ES-I3 (cell line): ENCODE measurements around the gene DPYD.

Experiments used
- H3K36me3 ChIP-seq: 2 replicates; pipeline ENCODE4 v1.6.1; 2013; ENCODE audit warnings: mild to moderate bottlenecking, low read length, control low read depth, moderate library complexity; ENCODE audit not compliant: insufficient read depth
- H3K4me1 ChIP-seq: 2 replicates; pipeline ENCODE4 v1.6.1; 2013; ENCODE audit warnings: mild to moderate bottlenecking, control low read depth, low read length; ENCODE audit not compliant: insufficient read depth
- H3K9ac ChIP-seq: 2 replicates; pipeline ENCODE4 v1.6.1; 2013; ENCODE audit warnings: low read depth, mild to moderate bottlenecking, low read length, moderate library complexity
- H3K9me3 ChIP-seq: 2 replicates; pipeline ENCODE4 v1.6.1; 2013; ENCODE audit warnings: mild to moderate bottlenecking, low read length, moderate library complexity; ENCODE audit not compliant: control insufficient read depth, insufficient read depth

Gene DPYD

GRCh38 chr1:97805093-97805492 lies 115.7 kb downstream of the DPYD start:
- H3K9ac ChIP-seq: no peak overlapping the region
- H3K9me3 ChIP-seq: no peaks in the 10 kb centered on the region
- no peaks in the 10 kb centered on the region; the same call in 1 of the 2 replicates for H3K36me3 ChIP-seq
- H3K4me1 ChIP-seq: no peaks in the 10 kb centered on the region

- Histone ChIP-seq H3K9me3 (no peaks in the 10 kb centered on the region), H3K9ac (no peak overlapping the region), H3K4me1 (no peaks in the 10 kb centered on the region), H3K36me3 (no peaks in the 10 kb centered on the region)
These were observed 117.8 kb downstream of the DPYD start for GRCh38 chr1:97803026-97803425.

GRCh38 chr1:97802011-97802410 lies 118.8 kb downstream of the DPYD start:
- no peak overlapping the region for H3K9ac ChIP-seq

GRCh38 chr1:97797403-97798183 lies 123.2 kb downstream of the DPYD start:
- Histone ChIP-seq H3K9me3 (no peaks in the 10 kb centered on the region), H3K36me3 (no peaks in the 10 kb centered on the region), H3K9ac (no peak overlapping the region), H3K4me1 (no peaks in the 10 kb centered on the region)

More at GRCh38 chr1:97802011-97802410, 118.8 kb downstream of the DPYD start:
- no peaks in the 10 kb centered on the region for H3K9me3 ChIP-seq
- H3K4me1 ChIP-seq: no peaks in the 10 kb centered on the region
- no peaks in the 10 kb centered on the region for H3K36me3 ChIP-seq

- Histone ChIP-seq H3K9ac (no peak overlapping the region), H3K36me3 (no peaks in the 10 kb centered on the region), H3K9me3 (no peaks in the 10 kb centered on the region), H3K4me1 (no peaks in the 10 kb centered on the region)
These were observed 124.1 kb downstream of the DPYD start for GRCh38 chr1:97796711-97797110.

GRCh38 chr1:97792655-97793054 lies 128.2 kb downstream of the DPYD start:
- H3K9me3 ChIP-seq: no peaks in the 10 kb centered on the region
- no peaks in the 10 kb centered on the region for H3K36me3 ChIP-seq
- H3K4me1 ChIP-seq: no peaks in the 10 kb centered on the region
- no peak overlapping the region for H3K9ac ChIP-seq

- no peaks in the 10 kb centered on the region for H3K4me1 ChIP-seq
These were observed 129.6 kb downstream of the DPYD start for GRCh38 chr1:97791251-97791650.

GRCh38 chr1:97787231-97787630 lies 133.6 kb downstream of the DPYD start:
- Histone ChIP-seq H3K4me1 (no peaks in the 10 kb centered on the region), H3K36me3 (no peaks in the 10 kb centered on the region), H3K9ac (no peak overlapping the region), H3K9me3 (no peaks in the 10 kb centered on the region)

More at GRCh38 chr1:97791251-97791650, 129.6 kb downstream of the DPYD start:
- H3K36me3 ChIP-seq: no peaks in the 10 kb centered on the region
- no peaks in the 10 kb centered on the region for H3K9me3 ChIP-seq
- H3K9ac ChIP-seq: no peak overlapping the region

GRCh38 chr1:97784661-97785060 lies 136.2 kb downstream of the DPYD start:
- Histone ChIP-seq H3K36me3 (no peaks in the 10 kb centered on the region), H3K9ac (no peak overlapping the region), H3K9me3 (no peaks in the 10 kb centered on the region), H3K4me1 (no peaks in the 10 kb centered on the region)

- H3K36me3 ChIP-seq: no peaks in the 10 kb centered on the region
- no peaks in the 10 kb centered on the region for H3K4me1 ChIP-seq
- H3K9me3 ChIP-seq: no peaks in the 10 kb centered on the region
- H3K9ac ChIP-seq: no peak overlapping the region
These were observed 137.1 kb downstream of the DPYD start for GRCh38 chr1:97783751-97784150.

GRCh38 chr1:97781762-97782337 lies 139.0 kb downstream of the DPYD start:
- H3K9me3 ChIP-seq: no peaks in the 10 kb centered on the region
- H3K4me1 ChIP-seq: no peaks in the 10 kb centered on the region
- H3K9ac ChIP-seq: no peak overlapping the region
- no peaks in the 10 kb centered on the region for H3K36me3 ChIP-seq

GRCh38 chr1:97780884-97781283 lies 139.9 kb downstream of the DPYD start:
- Histone ChIP-seq H3K9ac (no peak overlapping the region), H3K4me1 (no peaks in the 10 kb centered on the region), H3K9me3 (no peaks in the 10 kb centered on the region), H3K36me3 (no peaks in the 10 kb centered on the region)

GRCh38 chr1:97778718-97779117 lies 142.1 kb downstream of the DPYD start:
- Histone ChIP-seq H3K4me1 (no peaks in the 10 kb centered on the region), H3K9me3 (peaks cover 5% of the 10 kb centered on the region; the same call in 1 of the 2 replicates), H3K36me3 (no peaks in the 10 kb centered on the region), H3K9ac (no peak overlapping the region)

GRCh38 chr1:97770376-97770775 lies 150.5 kb downstream of the DPYD start:
- Histone ChIP-seq H3K36me3 (no peaks in the 10 kb centered on the region), H3K9me3 (peaks cover 5% of the 10 kb centered on the region; the same call in 1 of the 2 replicates), H3K9ac (no peak overlapping the region), H3K4me1 (no peaks in the 10 kb centered on the region; the same call in 1 of the 2 replicates)

GRCh38 chr1:97767381-97767780 lies 153.5 kb downstream of the DPYD start:
- H3K4me1 ChIP-seq: no peaks in the 10 kb centered on the region; the same call in 1 of the 2 replicates
- no peaks in the 10 kb centered on the region for H3K9me3 ChIP-seq
- no peaks in the 10 kb centered on the region for H3K36me3 ChIP-seq
- H3K9ac ChIP-seq: no peak overlapping the region
